K562 (cell line): Measurements from ENCODE around the gene CPT1A. TPM values are rescaled to one million over a fixed set of nuclear protein-coding genes. Genes with fewer than 3 reads are reported as not detected.

Experiments
- KLF6 ChIP-seq: fragments of 250-450 bp; sonication (Bioruptor Pico); IDR thresholded peaks from 2 replicates; pipeline ENCODE4 v1.4.0; 2020; ENCODE audit warnings: mild to moderate bottlenecking, moderate library complexity, borderline replicate concordance
- SREBF2 ChIP-seq: sonication (generic); formaldehyde crosslinking; IDR thresholded peaks from 2 replicates; pipeline ENCODE4 v1.4.0; 2020; ENCODE audit warnings: mild to moderate bottlenecking, missing genetic modification reagents
- ZNF263 ChIP-seq: sonication (generic); formaldehyde crosslinking; IDR thresholded peaks from 2 replicates; pipeline ENCODE4 v1.8.0; 2022; ENCODE audit warnings: mild to moderate bottlenecking, missing genetic modification reagents, borderline replicate concordance
- ZNF431 ChIP-seq: sonication (generic); formaldehyde crosslinking; IDR thresholded peaks from 2 replicates; pipeline ENCODE4 v1.8.0; 2022; ENCODE audit warnings: mild to moderate bottlenecking, missing genetic modification reagents
- polyA plus RNA-seq, 8 experiments: library from polyadenylated mRNA; depleted of rRNA in 4 of 8; stranded (reverse) in 5 of 8; unstranded in 3 of 8; fragments of >200 nt; fragmentation: Nextera tagmentation in 2 of 8; fragmentation: Illumina TruSeq in 1 of 8; extraction: Ambion mirVana in 2 of 8; extraction: Trizol in 1 of 8; gene quantifications; 2 replicates each; pipeline versions ENCODE4 v1.2.1 to v1.2.3, GENCODE V29; 2011 to 2014; ENCODE audit warnings: inconsistent platforms in 1 of 8, missing spikeins in 1 of 8
- total RNA-seq, 7 experiments: library from RNA; depleted of rRNA in 6 of 7; stranded (reverse); fragments of >200 nt in 6 of 7; fragmentation: Illumina TruSeq in 2 of 7; extraction: Trizol in 2 of 7; gene quantifications; 2 replicates each; pipeline versions ENCODE4 v1.2.1 to v1.2.3, GENCODE V29; 2011 to 2021; ENCODE audit warnings: low replicate concordance in 1 of 7
- TF ChIP-seq, protein P1 (sequence below), 2 experiments: fragments of 150-350 bp in 1 of 2; IDR thresholded peaks; 2 replicates each; pipeline ENCODE4 v1.6.1; 2012 to 2016; ENCODE audit warnings: low read depth in 2 of 2, low read length in 2 of 2, mild to moderate bottlenecking in 1 of 2, moderate library complexity in 1 of 2
- TF ChIP-seq, protein P2 (sequence below): sonication (generic); formaldehyde crosslinking; IDR thresholded peaks from 2 replicates; pipeline ENCODE4 v1.8.1; 2023; ENCODE audit warnings: mild to moderate bottlenecking, missing genetic modification reagents

The CPT1A gene
- total and polyA plus RNA-seq, 9 of the 15 experiments (the other 6 are each of a cell fraction or from before 2014, with no cell fraction given) = 2.6 to 29.1 (median 12.3) TPM

DNA sequence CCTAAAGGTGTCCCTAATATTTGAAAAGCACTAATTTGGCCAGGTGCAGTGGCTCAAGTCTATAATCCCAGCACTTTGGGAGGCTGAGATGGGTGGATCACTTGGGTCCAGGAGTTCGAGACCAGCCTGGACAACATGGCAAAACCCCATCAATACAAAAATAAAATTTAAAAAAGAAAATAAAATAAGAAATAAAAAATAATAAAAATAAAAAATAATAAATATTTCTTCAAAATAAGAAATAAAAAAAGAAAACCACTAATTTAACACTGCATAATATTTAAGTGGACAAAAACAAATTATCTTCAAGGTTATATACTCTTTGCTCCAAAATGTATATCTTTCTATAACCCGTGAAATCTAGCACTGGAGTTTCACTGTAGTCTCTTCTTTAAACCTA lies 32.9 kb downstream of the CPT1A start (continued):
- TF ChIP-seq, protein P1, sequence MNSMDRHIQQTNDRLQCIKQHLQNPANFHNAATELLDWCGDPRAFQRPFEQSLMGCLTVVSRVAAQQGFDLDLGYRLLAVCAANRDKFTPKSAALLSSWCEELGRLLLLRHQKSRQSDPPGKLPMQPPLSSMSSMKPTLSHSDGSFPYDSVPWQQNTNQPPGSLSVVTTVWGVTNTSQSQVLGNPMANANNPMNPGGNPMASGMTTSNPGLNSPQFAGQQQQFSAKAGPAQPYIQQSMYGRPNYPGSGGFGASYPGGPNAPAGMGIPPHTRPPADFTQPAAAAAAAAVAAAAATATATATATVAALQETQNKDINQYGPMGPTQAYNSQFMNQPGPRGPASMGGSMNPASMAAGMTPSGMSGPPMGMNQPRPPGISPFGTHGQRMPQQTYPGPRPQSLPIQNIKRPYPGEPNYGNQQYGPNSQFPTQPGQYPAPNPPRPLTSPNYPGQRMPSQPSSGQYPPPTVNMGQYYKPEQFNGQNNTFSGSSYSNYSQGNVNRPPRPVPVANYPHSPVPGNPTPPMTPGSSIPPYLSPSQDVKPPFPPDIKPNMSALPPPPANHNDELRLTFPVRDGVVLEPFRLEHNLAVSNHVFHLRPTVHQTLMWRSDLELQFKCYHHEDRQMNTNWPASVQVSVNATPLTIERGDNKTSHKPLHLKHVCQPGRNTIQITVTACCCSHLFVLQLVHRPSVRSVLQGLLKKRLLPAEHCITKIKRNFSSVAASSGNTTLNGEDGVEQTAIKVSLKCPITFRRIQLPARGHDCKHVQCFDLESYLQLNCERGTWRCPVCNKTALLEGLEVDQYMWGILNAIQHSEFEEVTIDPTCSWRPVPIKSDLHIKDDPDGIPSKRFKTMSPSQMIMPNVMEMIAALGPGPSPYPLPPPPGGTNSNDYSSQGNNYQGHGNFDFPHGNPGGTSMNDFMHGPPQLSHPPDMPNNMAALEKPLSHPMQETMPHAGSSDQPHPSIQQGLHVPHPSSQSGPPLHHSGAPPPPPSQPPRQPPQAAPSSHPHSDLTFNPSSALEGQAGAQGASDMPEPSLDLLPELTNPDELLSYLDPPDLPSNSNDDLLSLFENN (IDR thresholded peaks at IDR 0.05; ENCODE audit: low read depth in 2 of 2, low read length in 2 of 2) = no peak
- TF ChIP-seq, protein P2, sequence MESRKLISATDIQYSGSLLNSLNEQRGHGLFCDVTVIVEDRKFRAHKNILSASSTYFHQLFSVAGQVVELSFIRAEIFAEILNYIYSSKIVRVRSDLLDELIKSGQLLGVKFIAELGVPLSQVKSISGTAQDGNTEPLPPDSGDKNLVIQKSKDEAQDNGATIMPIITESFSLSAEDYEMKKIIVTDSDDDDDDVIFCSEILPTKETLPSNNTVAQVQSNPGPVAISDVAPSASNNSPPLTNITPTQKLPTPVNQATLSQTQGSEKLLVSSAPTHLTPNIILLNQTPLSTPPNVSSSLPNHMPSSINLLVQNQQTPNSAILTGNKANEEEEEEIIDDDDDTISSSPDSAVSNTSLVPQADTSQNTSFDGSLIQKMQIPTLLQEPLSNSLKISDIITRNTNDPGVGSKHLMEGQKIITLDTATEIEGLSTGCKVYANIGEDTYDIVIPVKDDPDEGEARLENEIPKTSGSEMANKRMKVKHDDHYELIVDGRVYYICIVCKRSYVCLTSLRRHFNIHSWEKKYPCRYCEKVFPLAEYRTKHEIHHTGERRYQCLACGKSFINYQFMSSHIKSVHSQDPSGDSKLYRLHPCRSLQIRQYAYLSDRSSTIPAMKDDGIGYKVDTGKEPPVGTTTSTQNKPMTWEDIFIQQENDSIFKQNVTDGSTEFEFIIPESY = no peak
- no peak for TF ChIP-seq SREBF2 (CRISPR knock-in tag)
- no peak for TF ChIP-seq KLF6 (CRISPR knock-in tag)
- no peak for TF ChIP-seq ZNF431 (CRISPR knock-in tag)
- TF ChIP-seq ZNF263 (CRISPR knock-in tag) = no peak
